Measurements from ENCODE around the gene MLEC.

MLEC gene

GRCh38 chr12:120751389-120751788 lies 64.4 kb downstream of the MLEC start:
- Histone ChIP-seq H3K27me3 (ENCODE audit: insufficient read depth, poor library complexity, severe bottlenecking) (no peaks in the 10 kb centered on the region), H3K4me3 (replicated peaks; ENCODE audit: insufficient read depth, low read length) (no peak overlapping the region), H3K27ac (replicated peaks) (no peak overlapping the region)
- DNase-seq (ENCODE audit: low read depth in 1 of 2, low spot score in 1 of 2): no peak
- TF ChIP-seq SPI1 (IDR thresholded peaks at IDR 0.05; ENCODE audit: borderline replicate concordance, low read depth) (no peak), GABPA (IDR thresholded peaks at IDR 0.05; ENCODE audit: low read depth) (no peak), REST (IDR thresholded peaks at IDR 0.05; ENCODE audit: insufficient replicate concordance, low read depth) (no peak), CTCF (IDR thresholded peaks at IDR 0.05; ENCODE audit: insufficient read depth, low read length) (no peak), POLR2AphosphoS5 (IDR thresholded peaks at IDR 0.05; ENCODE audit: low read depth) (no peak)
